GM18868 (cell line): ENCODE data around the gene SETD3.

Experiments
- ATAC-seq: cut with Tn5 transposase; IDR thresholded peaks from one replicate; pipeline ENCODE4 v1.9.1; 2021; ENCODE audit warnings: mild to moderate bottlenecking, moderate library complexity; ENCODE audit not compliant: unreplicated experiment

SETD3 gene

GRCh38 chr14:99461411-99462085, 19.1 kb downstream of the SETD3 start:
- no peak for ATAC-seq

GRCh38 chr14:99460793-99461192, 19.9 kb downstream of the SETD3 start:
- no peak for ATAC-seq

GRCh38 chr14:99459481-99460100, 21.1 kb downstream of the SETD3 start:
- no peak for ATAC-seq

- no peak for ATAC-seq
Observed at GRCh38 chr14:99454246-99454645, 26.4 kb downstream of the SETD3 start.

DNA sequence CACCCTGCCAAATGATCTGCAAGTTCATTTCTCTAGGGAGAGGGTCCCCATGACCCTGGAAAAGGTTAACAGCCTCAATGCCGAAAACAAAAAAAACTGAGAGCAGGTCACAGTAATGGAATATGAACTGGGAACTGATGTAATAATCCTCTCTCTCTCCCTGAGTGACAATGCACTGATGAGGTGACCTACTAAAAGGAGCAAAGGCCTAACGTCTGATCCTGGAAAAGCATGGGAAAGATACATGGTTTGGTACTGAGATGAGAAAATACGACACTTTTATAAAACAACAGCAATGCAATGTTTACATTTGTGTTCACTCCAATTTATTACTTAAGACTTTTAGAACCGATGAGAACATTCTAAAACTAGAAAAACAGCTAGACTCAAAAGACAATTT, 27.7 kb downstream of the SETD3 start:
- ATAC-seq: no peak

DNA sequence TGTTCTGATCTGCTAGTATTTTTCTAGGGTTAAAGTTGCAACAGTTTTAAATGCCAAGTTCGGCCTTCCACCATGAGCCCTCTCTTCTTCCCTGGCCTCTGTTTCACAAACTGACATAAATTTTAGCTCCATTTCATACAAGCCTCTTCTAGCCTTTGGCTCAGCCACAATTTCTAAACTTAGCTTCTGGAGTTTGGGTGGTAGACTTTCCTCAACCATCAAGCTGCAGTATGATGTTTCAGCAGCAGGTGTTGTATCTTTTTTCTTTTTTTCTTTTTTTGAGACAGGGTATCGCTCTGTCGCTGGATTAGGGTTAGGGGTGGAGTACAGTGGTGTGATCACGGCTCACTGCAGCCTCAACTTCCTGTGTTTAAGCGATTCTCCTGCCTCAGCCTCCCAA, 29.4 kb downstream of the SETD3 start:
- ATAC-seq: no peak

DNA sequence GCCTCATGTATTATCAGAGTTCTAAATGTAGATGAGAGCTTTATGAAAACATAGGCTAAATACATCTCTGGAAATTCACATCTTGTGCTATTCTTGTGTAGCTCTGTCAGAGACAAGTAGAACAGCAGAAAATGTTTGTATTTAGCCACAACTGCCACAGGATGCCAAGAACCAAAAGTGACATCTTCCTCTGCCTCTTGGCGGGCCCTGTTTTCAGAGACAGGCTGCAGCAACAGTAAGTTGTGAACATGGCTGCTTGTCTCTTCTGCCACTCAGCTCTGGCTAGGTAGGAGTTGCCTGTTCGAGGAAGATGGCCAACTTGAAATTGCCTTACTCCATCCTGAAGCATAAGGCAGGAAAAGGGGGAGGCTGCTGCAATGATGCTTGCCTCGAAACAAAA, 30.4 kb downstream of the SETD3 start:
- ATAC-seq: no peak

DNA sequence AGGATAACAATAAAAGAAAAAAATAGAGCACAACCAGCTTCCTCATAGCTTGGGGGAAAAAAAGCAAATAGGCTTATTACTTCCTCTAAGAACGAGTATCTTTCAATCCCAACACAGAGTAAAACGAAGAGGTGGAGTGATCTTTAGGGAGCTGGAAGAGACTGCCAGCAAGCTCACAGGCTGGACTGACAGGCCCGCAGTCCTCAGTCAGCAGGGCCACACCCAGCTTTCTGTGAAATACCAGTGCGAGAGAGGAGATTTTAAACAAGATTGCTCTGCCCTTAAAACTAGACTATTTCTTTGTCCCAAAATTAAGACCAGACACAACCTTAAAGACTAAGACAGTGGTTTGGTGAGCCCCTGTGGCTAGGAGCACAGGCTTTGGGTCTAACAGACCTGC, 32.9 kb downstream of the SETD3 start:
- no peak for ATAC-seq

DNA sequence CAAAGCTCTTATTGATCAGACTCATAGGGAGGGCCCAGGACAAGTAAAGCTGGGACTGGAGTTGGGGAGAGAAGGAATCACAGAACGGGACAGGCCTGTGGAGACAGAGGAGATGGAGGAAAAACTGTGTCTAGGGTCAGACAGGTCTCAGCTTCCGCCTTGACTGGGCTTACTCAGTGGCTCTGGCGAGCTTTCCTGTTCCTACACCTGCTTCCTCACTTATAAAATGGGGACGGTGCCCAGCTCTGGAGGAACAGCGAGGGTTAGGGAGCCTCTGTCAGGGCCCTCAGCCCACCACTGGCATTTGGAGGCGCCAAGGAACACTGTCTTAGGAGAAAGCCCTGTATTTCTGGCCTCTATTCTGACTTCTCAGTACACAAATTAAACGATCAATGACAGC, 34.7 kb downstream of the SETD3 start:
- ATAC-seq: no peak

DNA sequence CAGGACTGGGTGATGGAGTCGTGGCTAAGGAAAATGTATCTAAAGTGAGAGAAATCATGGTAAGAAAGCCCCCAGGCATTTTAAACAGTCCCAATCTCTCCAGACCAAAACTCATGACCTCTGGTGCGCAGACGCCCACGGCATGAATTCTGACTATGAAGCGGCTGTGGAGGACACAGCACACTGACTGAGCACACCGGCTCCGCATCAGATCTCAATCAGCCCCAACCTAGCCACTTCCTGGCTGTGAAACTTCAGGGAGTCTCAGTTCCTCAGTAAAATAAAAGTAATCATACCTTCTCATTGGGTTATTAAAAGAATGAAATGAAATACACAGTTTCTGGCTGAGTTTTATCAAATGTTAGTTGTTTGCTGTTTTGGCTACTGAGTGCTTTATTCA, 38.7 kb downstream of the SETD3 start:
- ATAC-seq: peak; percentile 78

DNA sequence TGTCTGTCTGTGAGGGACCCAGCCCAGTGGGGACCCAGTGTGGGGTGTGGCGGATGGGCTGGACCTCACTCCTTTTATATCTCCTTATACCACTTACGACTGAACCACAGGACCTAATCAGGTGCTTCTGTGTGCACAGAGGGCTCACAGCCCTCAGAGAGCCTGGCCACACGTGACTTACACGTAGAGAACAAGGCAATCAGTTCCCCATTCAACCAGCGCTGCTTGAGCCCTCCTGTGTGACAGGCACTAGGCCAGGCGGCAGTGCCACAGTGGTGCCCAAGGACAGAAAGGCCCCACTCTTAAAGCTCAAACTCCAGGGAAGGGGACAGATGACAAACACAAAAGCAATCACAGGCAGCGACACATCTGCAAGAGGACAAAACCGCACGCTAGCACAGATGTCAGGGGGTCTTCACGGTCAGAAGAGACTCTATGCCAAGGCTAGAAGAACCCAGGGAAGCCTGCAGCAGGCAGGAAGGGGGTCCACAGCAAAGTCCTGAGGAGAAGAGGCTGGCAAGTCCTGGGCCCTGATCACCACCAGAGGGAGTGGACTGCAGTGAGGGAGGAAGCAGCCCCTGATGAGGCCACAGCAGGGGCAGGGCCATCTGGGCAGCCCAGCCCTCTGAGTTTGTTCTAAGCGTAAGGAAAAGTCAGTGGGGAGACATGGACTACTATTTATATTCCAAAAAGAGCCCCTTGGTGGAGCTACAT, 39.3 kb downstream of the SETD3 start:
- no peak for ATAC-seq

- no peak for ATAC-seq
Observed at GRCh38 chr14:99440278-99440677, 40.4 kb downstream of the SETD3 start.

- no peak for ATAC-seq
Observed at GRCh38 chr14:99437706-99438105, 43.0 kb downstream of the SETD3 start.

DNA sequence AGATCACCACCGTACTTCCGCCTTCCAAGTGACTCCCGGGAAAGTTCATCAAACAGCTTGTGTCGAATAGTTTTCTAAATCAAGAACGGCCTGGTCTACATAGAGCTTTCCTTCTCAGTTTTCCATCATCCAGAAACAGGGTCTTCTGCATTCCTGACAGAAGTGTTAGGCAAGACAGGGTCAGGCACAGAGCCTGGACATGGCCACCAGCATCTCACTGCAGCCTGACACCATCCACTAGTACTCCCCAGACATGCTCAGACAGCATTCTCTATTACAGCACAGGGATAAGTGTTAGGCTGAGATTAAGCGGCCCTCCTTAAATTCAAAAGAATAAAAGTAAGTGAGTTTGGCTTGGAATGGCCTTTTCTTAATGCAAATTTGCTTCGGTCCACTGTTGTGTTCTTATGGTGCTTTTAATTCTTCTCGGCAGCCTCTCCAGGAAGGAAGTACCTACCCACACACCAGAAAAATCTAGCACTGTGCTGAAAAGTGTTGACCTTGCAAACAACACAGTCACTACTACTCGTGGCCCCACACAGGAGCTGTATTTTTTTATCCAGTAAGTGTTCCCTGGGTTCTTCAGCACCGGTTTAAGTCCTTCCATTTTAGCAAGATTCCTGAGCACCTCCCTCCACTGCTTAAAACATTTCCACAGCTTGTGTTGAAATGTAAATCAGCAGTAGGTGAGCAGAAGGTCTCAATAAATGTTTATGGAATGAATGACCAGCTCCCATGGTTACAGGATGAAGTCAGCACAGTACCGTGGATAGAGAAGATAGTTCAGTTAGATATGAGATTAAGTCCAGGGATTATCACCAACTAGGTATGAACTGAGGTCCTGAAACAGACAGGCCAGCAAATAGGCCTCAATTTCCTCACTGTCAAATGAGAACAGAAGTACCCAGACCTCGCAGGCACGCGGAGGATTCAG, 44.1 kb downstream of the SETD3 start:
- no peak for ATAC-seq

- ATAC-seq: no peak
Observed at GRCh38 chr14:99435327-99435726, 45.3 kb downstream of the SETD3 start.

DNA sequence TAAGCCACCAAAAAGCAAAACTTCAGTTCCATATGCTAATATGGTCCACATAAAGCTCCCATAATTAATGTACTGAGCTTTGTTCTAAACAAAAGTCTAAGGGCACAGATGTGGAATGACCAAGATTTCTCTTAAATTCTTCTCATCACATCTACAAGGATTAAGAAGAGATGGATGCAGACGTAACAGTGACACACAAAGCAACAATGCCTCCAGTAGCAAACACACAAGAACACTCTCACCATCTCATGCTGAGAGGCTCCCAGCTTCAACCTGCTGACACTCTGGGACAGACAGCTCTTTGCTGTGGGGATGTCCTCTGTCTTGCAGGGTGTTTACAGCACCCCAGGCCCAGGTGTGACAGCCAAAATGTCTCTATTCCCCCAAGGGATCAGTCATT, 48.2 kb downstream of the SETD3 start:
- no peak for ATAC-seq

DNA sequence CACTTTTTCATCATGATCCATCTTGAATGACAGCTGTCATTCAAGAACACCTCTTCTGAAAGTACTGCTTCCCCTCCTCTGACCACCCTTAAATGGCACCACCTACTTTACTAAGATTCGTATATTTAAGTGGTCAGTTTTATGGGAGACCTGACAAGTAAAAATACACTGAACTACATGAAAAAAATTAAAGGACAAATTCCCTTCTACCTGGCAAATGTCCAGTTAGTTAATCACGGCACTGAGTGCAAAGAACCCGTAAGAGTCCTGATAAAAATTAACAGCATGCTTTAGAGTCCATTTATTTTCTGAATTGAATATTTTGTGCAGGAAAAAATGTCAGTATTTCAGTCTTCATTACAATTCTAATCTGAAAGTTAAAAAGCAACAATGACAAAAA, 48.7 kb downstream of the SETD3 start:
- no peak for ATAC-seq

- ATAC-seq: peak; percentile 54
Observed at GRCh38 chr14:99430491-99430890, 50.2 kb downstream of the SETD3 start.

GRCh38 chr14:99427632-99428300, 52.9 kb downstream of the SETD3 start:
- no peak for ATAC-seq

- no peak for ATAC-seq
Observed at GRCh38 chr14:99426813-99427346, 53.8 kb downstream of the SETD3 start.
